ENCODE results near the gene RIGI. TPM values are rescaled to one million over a fixed set of nuclear protein-coding genes. Genes with fewer than 3 reads are reported as not detected.
"Not testable (repeated sequence)": the region's sequence is repeated elsewhere in the genome, so short reads cannot be mapped to it uniquely, and the experiment has no call there.

The RIGI gene
- total and polyA plus RNA-seq, 4 experiments from 2014 or later = 19.4 to 32.0 (median 25.6) TPM

GRCh38 chr9:32552172-32552872 is 26.3 kb upstream of the RIGI start, which contains the start of the genes SMIM27 and TOPORS:
SMIM27 (plus strand) TSS chr9:32552327; CDS start chr9:32552435, 108 bp downstream.
TOPORS (minus strand) TSS chr9:32552586; CDS start chr9:32552436, 150 bp downstream.
- intact Hi-C loops (cut with micrococcal nuclease) = loop anchor here (1.0 kb wide), 4 partner anchors 21 to 473 kb away; partner anchors contain the start of genes ACO1, APTX, DNAJA1 and NDUFB6
- Histone ChIP-seq H3K4me1 (ENCODE audit: insufficient read depth, low read length) (peaks cover 38% of the 10 kb centered on the region), H3K9me3 (ENCODE audit: control insufficient read depth in 1 of 2, low read length in 2 of 2) (no peaks in the 10 kb centered on the region), H3K27ac (ENCODE audit: low read depth, low read length) (peak within 1 kb of the TSS; percentile 88), H3K36me3 (ENCODE audit: insufficient read depth, low read length) (no peaks in the 10 kb centered on the region), H3K27me3 (ENCODE audit: insufficient read depth, low read length) (no peaks in the 10 kb centered on the region), H3K4me3 (ENCODE audit: low read length in 2 of 2) (peak within 1 kb of the TSS; percentile 93 to 98)
- peak within 1 kb of the TSS; percentile 92 to 100 (median 98) for H3K27ac Mint-ChIP-seq
- peaks cover 27 to 61% (median 47%) of the 10 kb centered on the region in 4 donors for H3K4me1 Mint-ChIP-seq
- peak within 1 kb of the TSS; percentile 92 to 99 (median 97) for H3K4me3 Mint-ChIP-seq
- DNase-seq = peak; percentile 86 to 94 (median 88)
- peaks cover 0 to 3% (median 0%) of the 10 kb centered on the region in 8 donors for H3K9me3 Mint-ChIP-seq
- ChIA-PET CTCF (ENCODE audit: partially characterized antibody) (interaction anchor here (1.2 to 5.8 kb wide), 4 partner anchors 21 to 173 kb away, joined by 6 to 72 read pairs (median 28); partner anchors contain the start of genes NDUFB6 and RIGI), POLR2A (ENCODE audit: partially characterized antibody) (interaction anchor here (0.8 to 4.7 kb wide), 8 partner anchors 10 to 1204 kb away, joined by 3 to 69 read pairs (median 16); partner anchors contain the start of genes ACO1, DNAJA1, NDUFB6 and RIGI)
- H3K36me3 Mint-ChIP-seq = peaks cover 4 to 34% of the 10 kb centered on the region in 2 donors
- H3K27me3 Mint-ChIP-seq = no peaks in the 10 kb centered on the region

- Mint-ChIP-seq H3K36me3 (peaks cover 4 to 33% of the 10 kb centered on the region in 2 donors), H3K4me3 (peak overlapping the region; percentile 92 to 99 (median 97)), H3K4me1 (peaks cover 27 to 67% (median 51%) of the 10 kb centered on the region in 4 donors), H3K27ac (peak overlapping the region; percentile 92 to 100 (median 98)), H3K9me3 (peaks cover 0 to 3% (median 0%) of the 10 kb centered on the region in 8 donors), H3K27me3 (no peaks in the 10 kb centered on the region)
- Histone ChIP-seq H3K4me3 (ENCODE audit: low read length in 2 of 2) (peak overlapping the region; percentile 93 to 98), H3K36me3 (ENCODE audit: insufficient read depth, low read length) (no peaks in the 10 kb centered on the region), H3K4me1 (ENCODE audit: insufficient read depth, low read length) (peaks cover 40% of the 10 kb centered on the region), H3K9me3 (ENCODE audit: control insufficient read depth in 1 of 2, low read length in 2 of 2) (no peaks in the 10 kb centered on the region), H3K27ac (ENCODE audit: low read depth, low read length) (peak overlapping the region; percentile 88), H3K27me3 (ENCODE audit: insufficient read depth, low read length) (no peaks in the 10 kb centered on the region)
- CTCF ChIA-PET (ENCODE audit: partially characterized antibody) = interaction anchor here (1.1 to 5.8 kb wide), 10 partner anchors 16 to 173 kb away, joined by 3 to 72 read pairs (median 19); partner anchors contain the start of genes ACO1, NDUFB6 and RIGI
- peak; percentile 49 to 60 (median 55) for DNase-seq
- intact Hi-C loops (cut with micrococcal nuclease) = loop anchor here (1.0 to 2.0 kb wide), 5 partner anchors 22 to 713 kb away; partner anchors contain the start of genes ACO1, APTX, BAG1 and CHMP5
- POLR2A ChIA-PET (ENCODE audit: partially characterized antibody) = interaction anchor here (0.8 to 4.7 kb wide), 13 partner anchors 10 to 1203 kb away, joined by 3 to 69 read pairs (median 9); partner anchors contain the start of genes ACO1, DNAJA1, NDUFB6 and RIGI
Measured at GRCh38 chr9:32551276-32552051, 25.5 kb upstream of the RIGI start.

GRCh38 chr9:32550562-32551275 is 24.7 kb upstream of the RIGI start:
- peak; percentile 95 to 99 (median 95) for DNase-seq
- Mint-ChIP-seq H3K4me3 (peak overlapping the region; percentile 92 to 99 (median 97)), H3K27me3 (no peaks in the 10 kb centered on the region), H3K9me3 (peaks cover 0 to 3% (median 0%) of the 10 kb centered on the region in 8 donors), H3K27ac (peak overlapping the region; percentile 92 to 100 (median 98)), H3K4me1 (peaks cover 28 to 66% (median 49%) of the 10 kb centered on the region in 4 donors), H3K36me3 (peaks cover 0 to 29% of the 10 kb centered on the region in 2 donors)
- Histone ChIP-seq H3K27ac (ENCODE audit: low read depth, low read length) (peak overlapping the region; percentile 88), H3K36me3 (ENCODE audit: insufficient read depth, low read length) (no peaks in the 10 kb centered on the region), H3K4me1 (ENCODE audit: insufficient read depth, low read length) (peaks cover 48% of the 10 kb centered on the region), H3K9me3 (ENCODE audit: control insufficient read depth in 1 of 2, low read length in 2 of 2) (no peaks in the 10 kb centered on the region), H3K4me3 (ENCODE audit: low read length in 2 of 2) (peak overlapping the region; percentile 93 to 98), H3K27me3 (ENCODE audit: insufficient read depth, low read length) (no peaks in the 10 kb centered on the region)
- intact Hi-C loops (cut with micrococcal nuclease) = loop anchor here (1.0 to 2.0 kb wide), 2 partner anchors 24 to 714 kb away; partner anchors contain the start of genes BAG1, CHMP5 and RIGI
- ChIA-PET POLR2A (ENCODE audit: partially characterized antibody) (interaction anchor here (0.8 to 4.7 kb wide), 14 partner anchors 9 to 474 kb away, joined by 3 to 69 read pairs (median 8); partner anchors contain the start of genes ACO1, DNAJA1, NDUFB6 and RIGI), CTCF (ENCODE audit: partially characterized antibody) (interaction anchor here (0.9 to 5.8 kb wide), 12 partner anchors 13 to 172 kb away, joined by 3 to 72 read pairs (median 11); partner anchors contain the start of genes ACO1, NDUFB6 and RIGI)

GRCh38 chr9:32550150-32550561 is 24.2 kb upstream of the RIGI start:
- no peaks in the 10 kb centered on the region for H3K9me3 ChIP-seq (ENCODE audit: control insufficient read depth in 1 of 2, low read length in 2 of 2)
- H3K36me3 ChIP-seq (ENCODE audit: insufficient read depth, low read length) = no peaks in the 10 kb centered on the region
- Mint-ChIP-seq H3K4me1 (peaks cover 29 to 71% (median 47%) of the 10 kb centered on the region in 4 donors), H3K27me3 (no peaks in the 10 kb centered on the region), H3K36me3 (peaks cover 0 to 29% of the 10 kb centered on the region in 2 donors), H3K27ac (peak overlapping the region; percentile 90 to 97 (median 95)), H3K9me3 (peaks cover 0 to 3% (median 0%) of the 10 kb centered on the region in 8 donors), H3K4me3 (peak overlapping the region; percentile 88 to 99 (median 95))
- ChIA-PET CTCF (ENCODE audit: partially characterized antibody) (interaction anchor here (0.9 to 5.8 kb wide), 14 partner anchors 13 to 171 kb away, joined by 3 to 72 read pairs (median 5); partner anchors contain the start of genes ACO1, NDUFB6 and RIGI), POLR2A (ENCODE audit: partially characterized antibody) (interaction anchor here (0.8 to 4.7 kb wide), 13 partner anchors 9 to 475 kb away, joined by 3 to 69 read pairs (median 9); partner anchors contain the start of genes ACO1, DNAJA1, NDUFB6 and RIGI)
- peak overlapping the region; percentile 93 to 98 for H3K4me3 ChIP-seq (ENCODE audit: low read length in 2 of 2)
- peak in 2 of 5 donors; percentile 4 to 15 for DNase-seq
- no peaks in the 10 kb centered on the region for H3K27me3 ChIP-seq (ENCODE audit: insufficient read depth, low read length)
- peak overlapping the region; percentile 88 for H3K27ac ChIP-seq (ENCODE audit: low read depth, low read length)
- H3K4me1 ChIP-seq (ENCODE audit: insufficient read depth, low read length) = peaks cover 49% of the 10 kb centered on the region
- intact Hi-C loops (cut with micrococcal nuclease) = loop anchor here (1.0 to 2.0 kb wide), 2 partner anchors 24 to 715 kb away; partner anchors contain the start of genes BAG1, CHMP5 and RIGI

GRCh38 chr9:32548213-32548612 is 22.2 kb upstream of the RIGI start:
- H3K27ac ChIP-seq (ENCODE audit: low read depth, low read length); DNase-seq; intact Hi-C loops (cut with micrococcal nuclease); H3K36me3 ChIP-seq (ENCODE audit: insufficient read depth, low read length); H3K27me3 Mint-ChIP-seq; H3K9me3 Mint-ChIP-seq; POLR2A ChIA-PET (ENCODE audit: partially characterized antibody); H3K27me3 ChIP-seq (ENCODE audit: insufficient read depth, low read length); H3K9me3 ChIP-seq (ENCODE audit: control insufficient read depth in 1 of 2, low read length in 2 of 2); H3K4me3 ChIP-seq (ENCODE audit: low read length in 2 of 2): not testable (repeated sequence)
- H3K4me1 ChIP-seq (ENCODE audit: insufficient read depth, low read length) = peaks cover 37% of the 10 kb centered on the region
- Mint-ChIP-seq H3K36me3 (peaks cover 9 to 38% of the 10 kb centered on the region in 2 donors), H3K4me3 (peak overlapping the region in 2 of 8 donors; percentile 16 to 57), H3K27ac (peak overlapping the region in 1 of 7 donors; percentile 68), H3K4me1 (peaks cover 23 to 67% (median 45%) of the 10 kb centered on the region in 4 donors)
- CTCF ChIA-PET (ENCODE audit: partially characterized antibody) = interaction anchor here (0.9 to 5.8 kb wide), 3 partner anchors 18 to 25 kb away, joined by 3 to 72 read pairs (median 44); partner anchors contain the start of genes NDUFB6 and RIGI
